EH (cell line): ENCODE data around the gene TIGD1.
"Not testable (repeated sequence)": the region's sequence is repeated elsewhere in the genome, so short reads cannot be mapped to it uniquely, and the experiment has no call there.

ENCODE experiments used
- DNase-seq: peaks from one replicate; pipeline ENCODE4 v3.0.0-alpha.2; 2015; ENCODE audit warnings: low read depth

TIGD1 gene

GRCh38 chr2:232570481-232570880 is 20.1 kb upstream of the TIGD1 start:
- DNase-seq: not testable (repeated sequence)

GRCh38 chr2:232569541-232569940 is 19.2 kb upstream of the TIGD1 start:
- no peak for DNase-seq

- DNase-seq: peak; percentile 90
Observed at GRCh38 chr2:232568161-232568560, 17.8 kb upstream of the TIGD1 start.

DNA sequence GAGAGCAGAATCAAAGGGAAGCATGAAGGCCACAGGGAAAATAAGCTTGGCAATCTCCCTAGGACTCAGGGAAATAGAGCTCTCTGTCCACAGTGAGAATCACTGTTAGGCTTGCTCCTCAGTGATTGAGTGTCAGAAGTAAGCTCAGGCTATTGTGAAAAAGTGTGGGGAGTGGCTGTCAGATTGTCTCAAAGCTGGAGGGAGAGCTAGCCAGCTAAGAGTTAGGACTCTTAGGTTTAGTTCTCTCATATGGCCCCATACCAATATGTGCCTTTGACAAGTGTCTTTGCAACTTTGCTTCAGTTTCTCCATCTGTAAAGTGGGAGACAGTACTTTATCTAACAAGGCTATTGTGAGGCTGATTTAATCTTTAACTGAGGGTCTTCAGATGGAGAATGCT is 17.4 kb upstream of the TIGD1 start:
- no peak for DNase-seq

DNA sequence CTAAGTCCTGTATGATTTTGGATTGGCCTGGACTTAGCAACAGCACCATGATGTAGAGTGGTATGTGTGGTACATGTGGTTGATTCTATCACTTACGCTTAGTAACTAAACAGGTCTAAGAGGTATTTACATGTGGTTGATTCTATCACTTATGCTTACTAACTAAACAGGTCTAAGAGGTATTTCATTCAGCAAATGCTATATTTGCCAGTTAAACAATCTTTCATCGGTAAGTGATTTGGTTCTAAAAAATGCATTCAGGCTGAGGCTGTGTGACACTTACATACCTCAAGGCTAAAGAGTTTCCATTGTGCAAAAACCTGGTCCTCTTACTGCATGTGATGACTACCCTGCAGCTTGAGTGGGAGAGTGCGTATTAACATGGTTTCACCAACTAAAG is 13.2 kb upstream of the TIGD1 start:
- peak; percentile 33 for DNase-seq

DNA sequence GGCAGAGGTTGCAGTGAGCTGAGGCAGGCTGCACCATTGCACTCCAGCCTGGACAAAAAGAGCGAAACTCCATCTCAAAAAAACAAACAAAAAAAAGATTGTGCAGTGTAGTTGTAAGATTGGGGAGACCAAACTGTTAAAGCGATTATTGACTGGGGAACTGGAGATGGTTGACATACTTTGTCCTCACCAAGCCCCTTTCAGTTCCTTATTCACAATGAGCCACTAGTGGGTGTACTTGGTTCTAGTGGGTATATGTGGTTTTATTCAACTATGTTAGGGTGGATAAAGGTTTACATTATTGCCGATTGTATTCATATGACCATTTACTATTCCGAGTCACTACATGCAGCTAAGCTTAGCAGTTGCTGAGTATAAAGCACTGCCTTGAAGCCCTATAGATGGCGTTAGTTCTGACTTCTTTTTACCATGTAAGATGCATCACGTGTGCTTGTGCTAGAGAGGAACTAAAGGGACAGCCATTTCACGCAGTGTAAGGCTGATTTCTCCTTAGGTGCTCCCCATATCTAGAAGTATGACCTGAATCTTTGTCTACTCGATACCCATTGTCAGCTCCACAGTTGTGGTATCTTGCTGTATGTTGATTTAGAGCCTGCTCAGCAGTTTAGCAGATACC is 12.3 kb upstream of the TIGD1 start:
- DNase-seq: no peak

DNA sequence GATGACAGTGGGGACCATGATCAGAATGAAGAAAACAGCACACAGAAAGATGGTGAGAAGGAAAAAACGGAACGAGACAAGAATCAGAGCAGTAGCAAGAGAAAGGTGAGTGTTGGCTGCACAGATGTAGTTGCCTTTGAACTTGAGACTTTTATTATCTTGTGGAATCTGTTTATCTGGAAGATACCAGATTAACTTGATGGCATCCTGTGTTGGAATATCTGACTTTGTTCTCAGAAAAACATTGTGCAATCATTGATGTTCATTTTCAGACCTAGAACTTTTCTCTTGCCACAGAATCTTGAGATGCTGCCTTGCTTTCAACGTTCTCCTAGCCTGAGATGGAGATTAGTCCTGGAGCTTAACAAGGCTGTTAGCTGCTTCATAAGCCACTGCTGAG is 6.1 kb upstream of the TIGD1 start:
- no peak for DNase-seq

DNA sequence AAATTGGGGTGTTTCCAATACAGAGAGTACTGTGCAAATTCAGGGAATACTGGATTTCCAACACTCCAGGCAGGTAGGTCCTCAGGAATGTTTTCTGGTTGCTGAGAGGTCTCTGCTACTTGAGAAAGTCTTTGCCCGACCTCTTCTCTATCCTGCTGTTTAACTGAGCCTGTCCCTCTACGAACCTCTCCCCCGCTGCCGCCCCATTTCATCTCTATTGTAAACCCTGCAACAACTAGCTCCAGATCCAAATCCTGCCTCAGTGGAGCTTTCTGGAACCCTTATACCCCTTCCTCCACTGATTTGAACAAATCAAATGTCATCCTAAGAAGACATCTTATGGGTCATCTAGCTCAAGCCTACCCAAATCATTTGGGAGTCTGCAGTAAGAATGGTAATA is 1.4 kb upstream of the TIGD1 start:
- no peak for DNase-seq

DNA sequence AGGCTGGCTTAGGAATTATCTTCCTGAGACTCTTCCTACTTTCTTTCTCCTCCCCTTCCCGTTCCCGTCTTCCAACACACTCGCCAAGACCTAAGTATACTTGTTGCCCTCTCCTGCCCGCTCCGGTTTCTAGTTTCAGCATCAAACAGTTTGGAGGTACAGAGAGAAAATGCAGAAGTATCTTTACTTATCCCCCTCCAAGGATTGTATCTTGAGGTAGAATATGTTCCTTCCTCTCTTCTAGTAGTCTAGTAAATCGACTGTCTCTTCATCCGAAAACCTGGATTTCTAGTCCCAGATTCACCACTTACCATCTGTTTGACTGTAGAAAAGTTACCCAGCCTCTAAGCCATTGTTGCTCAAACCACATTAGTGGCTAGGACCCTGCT is 887 bp upstream of the TIGD1 start:
- no peak for DNase-seq

DNA sequence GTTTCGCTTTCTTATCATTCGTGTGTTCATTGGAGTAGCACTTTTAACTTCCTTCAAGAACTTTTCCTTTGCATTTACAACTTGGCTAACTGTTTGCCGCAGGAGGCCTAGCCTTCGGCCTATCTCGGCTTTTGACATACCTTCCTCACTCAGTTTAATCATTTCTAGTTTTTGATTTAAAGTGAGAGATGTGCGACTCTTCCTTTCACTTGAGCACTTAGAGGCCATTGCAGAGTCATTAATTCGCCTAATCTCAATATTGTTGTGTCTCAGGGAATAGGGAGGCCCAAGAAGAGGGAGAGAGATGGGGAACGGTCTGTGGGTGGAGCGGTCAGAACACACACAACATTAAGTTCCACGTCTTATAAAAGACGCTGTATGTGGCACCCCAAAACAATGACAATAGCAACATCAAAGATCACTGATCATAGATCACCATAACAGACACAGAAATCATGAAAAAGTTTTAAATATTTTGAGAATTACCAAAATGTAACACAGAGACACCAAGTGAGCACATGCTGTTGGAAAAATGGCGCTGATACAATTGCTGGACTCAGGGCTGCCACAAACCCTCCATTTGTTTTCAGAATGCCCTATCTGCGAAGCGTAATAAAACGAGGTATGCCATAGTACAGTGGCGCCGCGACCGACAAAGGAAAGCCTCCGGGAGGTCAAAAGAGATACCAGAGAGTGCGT is 553 bp downstream of the TIGD1 start:
- peak; percentile 9 for DNase-seq

GRCh38 chr2:232547991-232548390 is 2.4 kb downstream of the TIGD1 start:
- DNase-seq: no peak

- DNase-seq: no peak
Observed at GRCh38 chr2:232545511-232546375, 4.6 kb downstream of the TIGD1 start.

DNA sequence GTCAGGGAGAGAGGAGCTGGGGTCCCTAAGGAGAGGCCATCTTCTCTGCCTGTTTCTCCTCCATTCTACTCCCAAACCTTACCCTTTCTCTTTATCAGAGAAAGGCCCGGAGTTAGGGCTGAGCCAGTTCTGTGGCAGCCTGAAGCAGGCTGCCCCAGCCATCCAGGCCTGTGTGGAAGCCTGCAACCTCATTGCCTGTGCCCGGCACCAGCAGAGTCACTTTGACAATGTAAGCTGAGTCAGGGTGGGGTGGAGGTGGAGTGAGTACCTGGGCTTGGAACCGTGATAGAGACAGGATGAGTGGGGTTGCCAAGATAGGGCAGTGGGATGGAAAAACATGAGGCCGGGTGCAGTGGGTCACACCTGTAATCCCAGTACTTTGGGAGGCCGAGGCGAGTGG is 5.7 kb downstream of the TIGD1 start:
- DNase-seq: no peak

- DNase-seq: no peak
Observed at GRCh38 chr2:232543928-232544631, 6.3 kb downstream of the TIGD1 start.

DNA sequence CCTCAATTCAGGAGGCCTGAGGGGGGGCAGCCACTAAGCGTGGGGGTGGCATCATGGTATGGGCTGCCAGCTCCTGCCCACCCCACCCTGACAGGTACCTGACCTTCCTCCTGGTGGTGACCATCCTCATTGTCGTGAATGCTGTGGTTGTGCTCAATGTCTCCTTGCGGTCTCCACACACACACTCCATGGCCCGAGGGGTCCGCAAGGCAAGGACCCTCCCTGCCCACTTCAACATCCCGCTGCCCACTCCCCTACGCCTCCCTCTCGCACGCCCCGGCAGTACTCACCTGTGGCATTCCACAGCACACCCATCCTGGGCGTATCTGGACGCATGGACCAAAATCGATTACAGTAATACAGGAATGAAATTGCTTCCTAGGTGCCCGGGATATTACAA is 6.9 kb downstream of the TIGD1 start:
- DNase-seq: no peak

- no peak for DNase-seq
Observed at GRCh38 chr2:232542715-232543467, 7.5 kb downstream of the TIGD1 start.

- no peak for DNase-seq
Observed at GRCh38 chr2:232541961-232542714, 8.2 kb downstream of the TIGD1 start.

- no peak for DNase-seq
Observed at GRCh38 chr2:232541195-232541960, 9.0 kb downstream of the TIGD1 start.

DNA sequence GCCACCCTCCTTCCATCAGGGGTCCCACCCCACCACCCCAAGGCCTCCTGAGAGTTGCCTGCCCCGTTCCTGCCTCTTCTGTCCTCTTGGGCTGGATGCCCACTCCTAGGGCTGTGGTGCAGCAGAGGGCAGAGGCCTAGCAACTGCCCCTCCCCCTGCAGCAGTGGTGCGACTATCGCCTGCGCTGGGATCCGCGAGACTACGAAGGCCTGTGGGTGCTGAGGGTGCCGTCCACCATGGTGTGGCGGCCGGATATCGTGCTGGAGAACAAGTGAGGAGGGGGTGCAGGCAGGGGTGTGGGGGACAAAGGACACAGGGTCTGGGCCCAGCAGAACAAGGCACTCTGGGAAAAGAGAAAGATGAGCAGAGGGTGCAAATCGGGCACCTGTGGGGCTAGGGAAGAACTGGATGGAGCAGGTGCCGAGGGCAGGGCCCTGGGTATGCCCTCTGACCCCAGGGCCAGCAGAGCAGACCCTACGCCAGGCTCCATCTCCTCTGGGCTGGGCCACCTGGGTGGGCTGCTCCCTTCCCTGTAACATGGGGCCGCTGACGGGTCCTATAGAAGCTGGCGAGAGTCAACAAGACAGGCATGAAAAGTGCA is 9.8 kb downstream of the TIGD1 start:
- no peak for DNase-seq
